Activated CD4-positive, alpha-beta T cell treated with anti-CD3 and anti-CD28 coated beads, Interleukin-2, amount 50 U/mL, for 4 hours (primary cell): ENCODE measurements around the gene ROBO2.

Experiments
- DNase-seq, 2 experiments: peaks; one replicate each; pipeline ENCODE4 v3.0.0-alpha.2; 2020

ROBO2 gene

GRCh38 chr3:77052051-77052501 is 12.2 kb downstream of the ROBO2 start:
- no peak for DNase-seq

- DNase-seq: no peak
These were observed 13.1 kb downstream of the ROBO2 start for GRCh38 chr3:77052733-77053670.

GRCh38 chr3:77053795-77054194 is 13.9 kb downstream of the ROBO2 start:
- no peak for DNase-seq

GRCh38 chr3:77055841-77056341 is 16.0 kb downstream of the ROBO2 start:
- no peak for DNase-seq

GRCh38 chr3:77059354-77059753 is 19.5 kb downstream of the ROBO2 start:
- DNase-seq: no peak

GRCh38 chr3:77063423-77063822 is 23.5 kb downstream of the ROBO2 start:
- no peak for DNase-seq

- no peak for DNase-seq
These were observed 25.9 kb downstream of the ROBO2 start for GRCh38 chr3:77065750-77066149.

- DNase-seq: no peak
These were observed 26.9 kb downstream of the ROBO2 start for GRCh38 chr3:77066829-77067228.

- no peak for DNase-seq
These were observed 28.9 kb downstream of the ROBO2 start for GRCh38 chr3:77068808-77069207.

GRCh38 chr3:77071364-77071763 is 31.5 kb downstream of the ROBO2 start:
- no peak for DNase-seq

GRCh38 chr3:77071809-77072208 is 31.9 kb downstream of the ROBO2 start:
- DNase-seq: no peak

GRCh38 chr3:77072232-77072631 is 32.3 kb downstream of the ROBO2 start:
- no peak for DNase-seq

GRCh38 chr3:77078279-77078678 is 38.4 kb downstream of the ROBO2 start:
- DNase-seq: no peak

- no peak for DNase-seq
These were observed 40.2 kb downstream of the ROBO2 start for GRCh38 chr3:77079988-77080610.

GRCh38 chr3:77081240-77081661 is 41.4 kb downstream of the ROBO2 start:
- DNase-seq: no peak

- no peak for DNase-seq
These were observed 44.6 kb downstream of the ROBO2 start for GRCh38 chr3:77084511-77084910.

- no peak for DNase-seq
These were observed 46.5 kb downstream of the ROBO2 start for GRCh38 chr3:77086408-77086807.

GRCh38 chr3:77091809-77092208 is 51.9 kb downstream of the ROBO2 start:
- DNase-seq: no peak

- DNase-seq: no peak
These were observed 53.2 kb downstream of the ROBO2 start for GRCh38 chr3:77093101-77093500.

GRCh38 chr3:77096145-77096544 is 56.2 kb downstream of the ROBO2 start:
- DNase-seq: no peak

GRCh38 chr3:77096966-77097890 is 57.3 kb downstream of the ROBO2 start:
- no peak for DNase-seq

GRCh38 chr3:77102951-77103769 is 63.3 kb downstream of the ROBO2 start:
- DNase-seq: no peak
